GM18498 (cell line): ENCODE measurements around the gene CAV3.

Source experiments
- ATAC-seq: cut with Tn5 transposase; IDR thresholded peaks from one replicate; pipeline ENCODE4 v1.9.1; 2021; ENCODE audit warnings: mild to moderate bottlenecking, moderate library complexity; ENCODE audit not compliant: unreplicated experiment

CAV3 gene

DNA sequence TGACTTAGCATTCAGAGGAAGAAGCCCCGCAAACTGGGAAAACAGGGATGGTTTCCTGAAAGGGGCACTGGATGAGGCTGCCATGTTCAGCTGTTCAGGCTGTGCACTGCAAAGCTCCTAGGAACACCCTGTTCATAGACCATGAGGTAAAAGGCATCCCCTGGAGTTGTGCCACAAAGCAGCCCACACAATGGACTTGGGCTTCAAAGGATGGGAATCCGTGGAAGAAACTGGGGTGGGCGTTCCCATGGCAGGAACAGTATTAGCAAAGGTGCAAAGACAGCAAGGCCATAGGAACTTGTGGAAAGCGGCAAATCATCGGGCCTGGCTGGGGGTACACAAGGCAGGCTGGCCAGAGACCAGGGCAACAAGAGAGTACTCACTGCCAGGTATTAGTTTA, 26.9 kb downstream of the CAV3 start:
- no peak for ATAC-seq

DNA sequence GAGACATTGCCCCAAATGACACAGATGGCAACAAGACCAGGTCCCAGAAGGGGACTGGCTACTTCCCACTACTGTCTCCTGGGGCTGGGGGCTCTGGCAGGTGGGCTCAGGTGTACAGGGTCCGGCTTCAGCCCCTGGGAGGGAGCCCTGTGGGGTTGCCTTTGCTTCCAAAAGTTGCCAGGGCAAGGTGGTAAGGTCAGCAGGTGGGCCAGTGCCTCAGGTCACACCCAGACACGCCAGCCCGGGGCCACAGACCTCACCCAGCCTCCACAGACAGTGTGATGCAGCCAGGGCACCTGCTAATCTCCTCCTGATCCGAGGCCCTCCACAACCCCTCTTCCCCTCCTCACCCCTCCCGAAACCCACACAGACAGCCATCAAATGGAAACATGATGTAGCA, 28.3 kb downstream of the CAV3 start:
- no peak for ATAC-seq

DNA sequence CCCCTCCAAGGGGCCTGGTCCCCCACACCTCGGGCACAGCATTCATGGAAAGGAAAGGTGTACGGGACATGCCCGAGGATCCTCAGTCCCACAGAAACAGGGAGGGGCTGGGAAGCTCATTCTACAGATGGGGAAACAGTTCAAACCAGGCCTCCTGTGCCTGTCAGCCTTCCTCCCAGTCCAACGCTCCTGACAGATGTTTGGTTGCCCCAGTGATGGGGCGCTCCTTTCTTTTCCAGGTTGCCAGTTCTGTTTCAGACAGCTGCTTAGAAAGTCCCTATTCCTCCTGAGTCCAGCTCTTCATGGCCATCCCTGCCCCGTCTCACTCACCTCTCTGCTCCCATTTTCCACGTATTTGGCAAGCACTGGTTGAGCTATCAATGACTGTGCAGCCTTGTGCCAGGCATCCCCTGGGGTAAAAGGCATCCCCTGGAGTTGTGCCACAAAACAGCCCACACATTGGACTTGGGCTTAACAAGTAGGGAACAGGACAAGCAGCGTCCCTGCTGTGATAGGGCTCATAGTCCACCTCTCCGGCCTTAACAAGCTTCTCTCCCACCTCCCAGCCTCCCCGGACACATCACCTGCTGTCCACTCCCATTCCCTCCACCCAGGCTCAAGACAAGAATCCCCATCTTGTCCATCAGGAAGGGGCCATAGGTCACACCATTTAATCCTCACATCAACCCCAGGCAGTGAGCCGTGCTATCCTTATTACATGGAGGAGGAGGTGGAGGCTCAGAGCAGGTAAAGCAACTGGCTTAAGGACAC, 29.2 kb downstream of the CAV3 start:
- ATAC-seq = no peak

DNA sequence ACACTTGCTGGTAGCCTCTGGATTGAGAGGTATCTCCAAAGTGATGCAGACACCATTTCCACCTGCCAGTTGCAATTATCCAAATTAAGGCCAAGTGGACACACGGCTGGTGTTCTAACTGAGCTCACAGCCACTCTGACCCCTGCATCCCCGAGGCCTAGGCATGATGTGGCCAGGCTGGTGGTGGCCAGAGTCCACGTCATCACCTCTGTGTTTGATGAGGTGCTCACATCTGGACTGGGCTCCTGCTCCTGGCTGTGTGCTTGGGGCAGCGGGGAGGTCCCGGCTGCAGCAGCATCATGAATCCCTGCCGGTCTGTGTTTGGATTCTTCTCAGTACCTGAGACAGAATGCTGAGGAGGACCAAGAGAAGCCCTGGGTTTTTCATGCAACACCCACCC, 30.9 kb downstream of the CAV3 start:
- ATAC-seq = no peak

DNA sequence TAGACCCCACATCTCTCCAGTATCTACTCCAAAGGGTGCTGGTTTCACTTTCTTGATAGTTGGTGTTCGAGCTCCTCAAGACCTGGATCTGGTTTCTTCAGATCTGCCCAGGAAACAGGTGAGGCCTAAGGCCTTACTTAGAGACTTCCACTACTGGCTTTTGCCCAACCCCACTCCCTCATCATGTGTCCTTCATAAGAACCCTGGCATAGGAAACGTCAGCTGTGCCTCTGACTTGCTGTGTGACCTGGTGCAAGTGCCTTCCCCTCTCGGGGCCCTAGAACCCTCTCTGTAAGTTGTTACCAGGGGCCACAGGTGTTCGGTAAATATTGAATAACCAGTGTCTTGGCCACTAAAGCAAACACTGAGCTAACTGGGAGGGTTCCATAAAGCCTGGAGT, 31.9 kb downstream of the CAV3 start:
- ATAC-seq = no peak

DNA sequence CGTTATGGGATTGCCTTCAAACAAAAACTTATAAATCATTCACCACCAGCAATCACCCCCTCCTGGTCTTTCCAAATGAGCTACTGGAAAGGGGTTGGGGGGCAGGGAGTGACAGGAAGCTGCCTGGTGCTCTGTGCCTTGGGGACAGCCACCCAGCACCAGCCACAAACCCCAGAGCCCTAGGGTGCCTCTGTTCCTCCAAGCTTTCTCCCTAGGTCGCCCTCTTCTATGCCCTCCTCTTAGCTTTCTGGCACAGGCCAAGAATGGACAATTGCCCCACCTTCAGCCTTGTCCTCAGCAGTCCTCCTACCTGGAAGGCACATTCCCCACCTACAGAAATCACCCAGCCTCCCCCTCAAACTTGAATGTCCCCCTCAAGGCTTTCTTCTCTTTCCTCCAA, 32.5 kb downstream of the CAV3 start:
- ATAC-seq = no peak

DNA sequence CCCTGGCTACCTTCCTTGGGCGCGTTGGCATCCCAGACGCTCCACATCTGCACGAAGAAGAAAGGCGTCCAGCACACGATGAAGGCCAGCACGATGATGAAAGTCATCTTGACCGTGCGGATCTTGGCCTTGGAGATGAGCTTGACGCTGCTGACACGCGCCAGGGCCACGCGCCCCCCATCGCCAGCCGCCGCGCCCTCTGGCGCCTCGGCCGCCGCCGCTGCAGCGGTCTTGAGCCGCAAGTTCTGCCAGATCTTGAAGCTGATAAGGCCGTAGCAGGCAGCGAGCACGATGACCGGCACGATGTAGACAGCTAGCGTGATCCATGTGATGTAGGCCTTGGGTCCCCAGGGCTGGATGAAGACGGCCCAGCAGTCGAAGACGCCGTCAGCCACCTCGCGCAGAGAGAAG, 33.7 kb downstream of the CAV3 start:
- no peak for ATAC-seq

DNA sequence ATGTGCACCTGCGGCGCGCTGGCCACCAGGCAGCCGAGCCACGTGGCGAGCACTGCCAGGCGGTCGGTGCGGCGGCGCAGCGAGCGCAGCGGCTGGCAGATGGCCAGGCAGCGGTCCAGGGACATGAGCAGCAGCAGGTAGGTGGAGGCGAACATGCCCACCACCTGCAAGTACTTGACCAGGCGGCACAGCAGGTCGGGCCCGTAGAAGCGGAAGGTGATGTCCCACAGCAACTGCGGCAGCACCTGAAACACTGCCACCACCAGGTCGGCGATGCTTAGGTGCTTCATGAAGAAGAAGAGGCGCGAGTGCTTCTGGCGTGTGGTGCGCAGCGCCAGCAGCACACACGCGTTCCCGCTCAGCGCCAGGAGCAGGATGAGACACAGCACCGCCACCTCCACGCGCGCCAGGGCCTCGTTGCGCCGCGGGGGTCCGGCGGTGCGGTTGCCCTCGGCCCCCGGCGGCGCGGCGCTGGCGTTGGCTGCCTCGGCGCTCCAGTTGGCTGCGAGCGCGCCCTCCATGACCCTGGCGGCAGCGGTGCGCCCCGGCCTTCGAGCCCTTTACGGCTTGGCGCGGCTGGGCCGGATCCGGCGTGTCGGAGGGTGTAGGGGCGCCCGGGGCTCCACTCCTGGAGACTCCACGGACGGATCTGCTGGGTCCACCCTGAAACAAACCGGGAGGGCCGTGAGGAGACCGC, 34.2 kb downstream of the CAV3 start:
- ATAC-seq = peak; percentile 68

DNA sequence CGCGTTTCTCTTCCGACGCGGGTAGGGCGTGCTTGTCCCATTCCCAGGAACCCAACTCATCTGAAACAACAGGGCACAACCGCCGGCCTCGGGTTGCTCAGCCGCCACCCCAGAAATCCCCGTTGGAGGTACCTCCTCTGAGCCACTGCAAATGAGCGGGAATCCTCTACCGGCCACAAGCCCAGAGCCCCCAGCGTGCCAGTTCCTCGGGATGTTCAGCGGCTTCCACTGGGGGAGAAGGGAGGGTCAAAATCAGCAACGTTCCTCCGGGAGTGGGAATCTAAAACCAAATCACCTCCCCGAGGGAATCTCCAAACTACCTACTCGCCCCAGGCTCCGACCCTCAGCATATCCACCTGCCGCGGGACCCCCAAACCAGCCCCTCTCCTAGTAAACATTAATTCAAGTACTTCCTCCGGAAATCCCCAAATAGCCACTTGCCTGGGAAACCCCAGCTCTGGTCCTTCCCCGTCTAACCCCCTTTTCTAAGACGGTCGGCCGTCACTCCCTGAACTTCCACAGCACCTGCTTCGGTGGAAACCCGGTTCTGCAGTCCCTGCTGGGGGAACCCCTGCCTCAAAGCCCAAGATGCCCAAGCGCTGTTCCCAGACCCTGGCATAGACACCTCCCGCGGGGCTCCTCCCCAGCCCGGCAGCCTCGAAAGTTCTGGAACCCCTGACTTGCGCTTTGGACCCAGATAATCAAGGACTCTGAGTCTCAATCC, 34.9 kb downstream of the CAV3 start:
- ATAC-seq = peak; percentile 21

DNA sequence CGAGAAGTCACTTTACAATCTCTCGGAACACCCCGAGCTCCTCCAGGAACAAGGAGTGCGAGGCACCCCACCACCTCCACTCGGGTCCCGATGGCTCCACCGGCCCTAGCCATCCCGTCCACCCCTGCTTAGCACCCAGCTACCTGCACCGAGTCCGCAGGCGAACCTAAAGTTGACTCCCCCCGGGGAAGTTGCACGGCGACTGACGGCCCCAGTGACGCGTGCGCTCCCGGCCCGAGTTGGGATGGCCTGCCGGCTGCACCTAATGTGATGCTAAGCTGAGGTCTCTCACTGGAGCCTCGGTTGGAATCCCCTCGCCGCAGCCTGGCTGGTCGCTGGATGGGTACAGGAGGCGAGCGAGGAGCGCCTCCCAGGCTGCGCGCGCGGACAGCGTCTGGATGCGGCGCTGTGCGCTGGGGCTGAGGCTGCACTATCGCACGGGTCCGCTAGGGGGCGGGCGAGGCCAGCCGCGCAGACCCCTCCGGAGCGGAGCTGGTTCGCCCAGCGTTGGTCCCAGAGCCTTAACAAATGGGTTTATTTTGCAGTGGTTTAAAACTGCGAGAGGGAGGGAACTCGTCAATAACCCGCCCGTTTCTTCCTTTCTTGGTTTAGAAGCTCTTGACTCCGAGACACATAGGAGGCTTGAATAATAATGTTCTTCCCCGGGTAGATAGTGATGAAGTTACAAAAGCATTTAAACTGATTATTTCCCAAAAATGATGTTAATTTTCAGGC, 35.7 kb downstream of the CAV3 start, which contains the start of gene OXTR:
TSS of gene OXTR (minus strand) at position 526 of the 735 bp plus-strand sequence. CDS start 1,426 bp downstream, outside the sequence.
- peak; percentile 75 for ATAC-seq

DNA sequence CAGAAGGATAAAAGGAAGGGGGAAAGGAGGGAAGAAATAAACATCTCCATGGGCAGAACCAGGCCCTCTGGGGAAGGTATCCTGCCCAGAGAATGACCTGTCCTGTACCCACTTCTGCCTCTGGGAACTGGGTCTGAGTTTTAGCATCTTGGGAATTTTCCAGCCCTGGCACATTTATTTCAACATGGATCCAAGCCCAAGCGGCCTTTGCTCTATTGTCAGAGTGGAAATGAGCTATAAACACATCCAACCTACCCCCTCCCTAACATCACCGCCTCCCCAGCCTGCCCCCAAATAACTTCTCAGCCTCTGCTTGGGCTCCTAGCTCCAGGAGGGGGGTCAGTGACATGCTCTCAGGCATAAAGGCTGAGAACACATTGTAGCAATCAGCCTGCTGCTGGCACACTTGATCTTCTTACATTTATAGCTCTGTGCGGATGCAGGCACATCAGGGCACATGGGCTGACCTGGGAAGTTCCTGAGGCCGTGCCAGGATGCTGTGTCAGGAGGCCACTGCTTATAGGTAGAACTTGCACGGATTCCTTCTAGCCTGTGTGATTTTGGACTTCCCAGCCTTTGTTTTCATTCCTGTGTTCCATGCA, 40.4 kb downstream of the CAV3 start:
- no peak for ATAC-seq

DNA sequence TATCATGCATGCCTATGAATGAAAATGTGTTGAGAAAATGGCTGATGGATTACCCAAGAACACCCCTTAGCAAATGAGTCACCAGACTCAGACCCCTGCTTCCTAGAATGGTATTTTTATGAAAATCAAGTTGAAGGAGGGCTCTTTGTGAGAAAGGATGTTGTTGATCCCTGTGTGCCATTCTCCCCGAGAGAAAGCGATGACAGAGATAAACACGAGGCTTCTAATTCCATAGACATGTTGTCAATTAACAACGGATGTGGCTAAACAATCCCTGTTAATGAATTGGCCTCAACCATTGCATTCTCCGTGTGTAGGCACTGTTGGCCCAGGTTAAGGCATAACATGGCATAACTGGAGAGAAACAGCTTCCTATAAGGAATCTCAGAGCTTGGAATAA, 41.6 kb downstream of the CAV3 start:
- ATAC-seq = no peak

DNA sequence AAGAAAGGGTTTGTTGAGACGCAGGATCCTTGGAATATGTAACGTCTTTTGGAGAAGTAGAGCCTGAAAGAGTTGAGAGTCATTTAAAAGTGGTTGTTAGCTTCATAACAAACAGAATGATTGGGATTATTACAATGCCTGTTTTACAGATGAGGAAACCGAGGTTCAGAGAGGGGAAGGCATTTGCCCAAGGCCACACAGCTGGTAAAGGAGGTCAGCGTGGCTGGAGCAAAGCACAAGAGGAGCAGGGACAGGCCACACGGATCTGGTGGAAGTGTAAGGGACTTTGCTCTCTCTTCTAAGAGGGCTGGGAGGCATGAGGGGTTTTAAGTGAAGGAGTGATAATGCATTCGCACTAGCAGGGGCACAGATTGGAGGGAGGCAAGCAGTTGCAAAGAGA, 42.0 kb downstream of the CAV3 start:
- no peak for ATAC-seq

DNA sequence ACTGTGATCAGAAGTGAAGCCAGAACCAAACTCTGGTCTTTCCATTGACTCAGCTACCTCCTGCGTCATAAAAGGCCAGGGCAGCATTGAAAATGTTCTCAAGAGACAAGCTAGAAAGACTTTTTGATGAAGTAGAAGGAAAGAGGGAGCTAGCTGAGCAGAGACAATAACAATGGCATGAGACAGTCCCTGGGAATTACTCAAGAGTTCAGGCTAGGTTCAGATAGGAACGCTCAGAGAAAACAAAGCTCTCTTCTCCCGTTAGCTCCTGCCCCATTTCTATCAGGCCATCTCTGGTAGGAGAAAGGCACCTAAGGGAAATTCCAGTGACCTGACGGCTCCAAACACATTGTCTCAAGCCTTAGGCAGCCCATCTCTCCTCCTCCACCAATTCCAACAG, 42.8 kb downstream of the CAV3 start:
- no peak for ATAC-seq

DNA sequence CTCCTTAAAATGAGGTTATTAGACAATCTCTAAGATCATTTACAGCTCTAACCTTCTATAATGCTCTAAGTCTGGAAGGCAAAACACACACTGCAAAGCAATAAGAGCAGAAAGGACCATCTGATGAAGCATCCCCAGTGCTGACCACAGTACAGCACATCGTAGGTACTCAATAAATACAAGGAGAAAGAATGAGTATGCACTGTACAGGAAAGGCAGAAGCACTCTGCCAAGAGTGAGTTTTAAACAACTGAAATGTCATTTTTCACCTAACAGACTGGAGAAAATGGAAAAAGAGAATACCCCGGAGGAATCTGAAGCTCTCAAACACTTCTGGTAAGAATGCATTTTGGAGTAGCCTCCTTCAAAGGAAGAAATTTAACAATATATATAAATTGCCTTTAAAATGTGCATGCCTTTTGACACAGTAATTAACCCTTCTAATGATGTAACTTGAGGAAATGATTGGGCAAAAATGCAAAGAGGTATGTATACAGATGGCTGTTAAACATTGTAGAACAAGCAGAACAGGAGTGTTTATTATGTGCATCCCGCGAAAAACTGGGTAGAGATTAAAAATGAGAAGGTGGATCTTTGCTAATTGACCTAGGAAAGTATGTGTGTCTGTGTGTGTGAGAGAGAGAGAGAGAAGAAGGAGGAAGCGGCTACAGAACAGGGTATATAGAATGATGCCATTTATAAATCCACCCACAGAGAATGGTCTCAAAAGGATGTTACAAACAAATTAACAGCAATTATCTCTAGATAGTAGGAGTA, 43.8 kb downstream of the CAV3 start:
- ATAC-seq = peak; percentile 66

DNA sequence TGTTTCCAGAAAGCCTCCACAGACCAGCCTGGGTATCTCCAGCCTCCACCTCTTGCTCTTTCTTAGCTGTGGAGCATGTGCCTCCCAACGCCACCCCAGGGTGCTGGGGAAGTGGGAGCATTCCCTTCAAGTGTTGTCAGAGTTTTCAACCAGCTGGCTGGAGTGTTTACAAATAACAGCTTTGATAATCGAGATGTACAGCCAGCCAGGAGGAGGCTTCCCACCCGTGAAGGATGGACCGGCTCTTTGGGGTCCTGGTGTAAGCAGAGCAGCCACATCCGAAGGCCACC, 44.3 kb downstream of the CAV3 start:
- no peak for ATAC-seq

DNA sequence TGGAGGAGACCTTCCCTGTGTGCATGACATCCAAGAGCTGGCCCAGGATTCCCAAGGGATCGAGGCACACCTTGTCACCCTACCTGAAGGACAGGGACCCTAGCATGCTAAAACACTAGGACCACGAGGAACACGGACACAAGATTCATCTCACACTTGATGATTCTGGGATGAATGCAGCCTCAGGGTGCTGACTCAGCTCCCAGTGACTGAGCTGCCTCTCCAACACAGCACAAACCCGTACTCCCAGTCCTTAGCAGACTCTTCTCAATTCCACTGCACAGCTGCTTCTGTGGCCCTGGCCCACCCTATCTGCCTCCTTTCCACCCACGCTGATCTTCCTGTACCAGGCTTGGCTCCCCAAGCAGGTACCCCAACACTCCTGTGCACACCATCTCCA, 44.9 kb downstream of the CAV3 start:
- no peak for ATAC-seq

DNA sequence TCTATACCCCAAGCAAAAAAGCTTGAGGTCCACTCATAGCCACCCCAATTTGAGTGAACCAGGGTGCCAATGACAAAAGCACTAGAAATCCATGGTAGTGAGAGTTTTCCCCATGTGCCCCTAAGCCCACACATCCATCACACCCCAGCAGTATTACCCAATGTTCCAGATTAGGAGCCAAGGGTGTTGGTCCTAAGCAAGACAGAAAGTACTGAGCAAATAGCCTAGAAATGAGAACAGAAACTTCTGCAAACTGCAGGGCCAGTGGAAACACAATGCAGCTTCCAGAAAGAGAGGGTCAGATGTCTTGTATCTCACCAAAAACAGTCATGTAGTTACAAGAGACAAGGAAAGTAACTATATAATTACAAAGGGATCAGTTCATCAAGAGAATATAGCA, 46.7 kb downstream of the CAV3 start:
- ATAC-seq = no peak

DNA sequence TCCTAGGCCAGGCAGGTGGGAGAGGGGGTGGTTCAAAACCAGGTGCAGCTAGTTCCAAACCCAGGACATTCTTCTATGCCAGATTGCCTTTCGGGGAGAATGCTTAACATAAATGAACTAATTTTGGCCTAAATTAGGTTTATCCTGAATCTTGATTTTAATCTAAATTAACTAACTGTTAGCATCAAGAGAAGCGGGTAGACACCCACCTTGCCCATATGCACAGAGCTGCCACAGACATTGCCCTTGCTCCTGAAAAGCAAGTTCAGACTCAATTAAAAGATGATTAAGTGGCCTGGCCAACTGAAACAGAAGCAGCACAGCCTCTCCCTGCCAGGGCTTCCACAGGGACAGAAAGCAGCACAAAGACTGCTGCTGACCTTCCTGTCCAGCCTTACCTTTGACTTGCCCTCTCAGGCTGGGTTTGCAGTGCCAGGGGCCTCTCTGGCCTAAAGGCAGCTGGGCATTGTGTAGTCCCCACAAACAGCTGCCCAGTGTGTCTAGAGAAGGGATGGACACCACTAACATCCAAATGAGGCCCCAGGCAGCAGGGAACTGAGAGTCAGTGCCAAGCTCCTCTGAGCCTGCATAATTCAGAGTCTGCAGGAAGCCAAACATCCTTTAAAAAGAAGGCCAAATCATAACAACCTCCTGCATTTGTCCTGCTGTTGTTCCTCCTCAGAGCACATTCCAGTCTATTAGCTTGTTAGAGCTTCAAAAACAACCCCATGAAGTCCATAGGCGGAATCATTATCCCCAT, 51.3 kb downstream of the CAV3 start:
- ATAC-seq = no peak
